GM10847 (cell line): ENCODE measurements around the gene ZG16B.

Source experiments
- POLR2A ChIP-seq: IDR thresholded peaks from 2 replicates; pipeline ENCODE4 v1.6.1; 2011; ENCODE audit not compliant: insufficient read length; ENCODE audit errors: extremely low read depth

Gene ZG16B, protein sequence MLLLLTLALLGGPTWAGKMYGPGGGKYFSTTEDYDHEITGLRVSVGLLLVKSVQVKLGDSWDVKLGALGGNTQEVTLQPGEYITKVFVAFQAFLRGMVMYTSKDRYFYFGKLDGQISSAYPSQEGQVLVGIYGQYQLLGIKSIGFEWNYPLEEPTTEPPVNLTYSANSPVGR

DNA sequence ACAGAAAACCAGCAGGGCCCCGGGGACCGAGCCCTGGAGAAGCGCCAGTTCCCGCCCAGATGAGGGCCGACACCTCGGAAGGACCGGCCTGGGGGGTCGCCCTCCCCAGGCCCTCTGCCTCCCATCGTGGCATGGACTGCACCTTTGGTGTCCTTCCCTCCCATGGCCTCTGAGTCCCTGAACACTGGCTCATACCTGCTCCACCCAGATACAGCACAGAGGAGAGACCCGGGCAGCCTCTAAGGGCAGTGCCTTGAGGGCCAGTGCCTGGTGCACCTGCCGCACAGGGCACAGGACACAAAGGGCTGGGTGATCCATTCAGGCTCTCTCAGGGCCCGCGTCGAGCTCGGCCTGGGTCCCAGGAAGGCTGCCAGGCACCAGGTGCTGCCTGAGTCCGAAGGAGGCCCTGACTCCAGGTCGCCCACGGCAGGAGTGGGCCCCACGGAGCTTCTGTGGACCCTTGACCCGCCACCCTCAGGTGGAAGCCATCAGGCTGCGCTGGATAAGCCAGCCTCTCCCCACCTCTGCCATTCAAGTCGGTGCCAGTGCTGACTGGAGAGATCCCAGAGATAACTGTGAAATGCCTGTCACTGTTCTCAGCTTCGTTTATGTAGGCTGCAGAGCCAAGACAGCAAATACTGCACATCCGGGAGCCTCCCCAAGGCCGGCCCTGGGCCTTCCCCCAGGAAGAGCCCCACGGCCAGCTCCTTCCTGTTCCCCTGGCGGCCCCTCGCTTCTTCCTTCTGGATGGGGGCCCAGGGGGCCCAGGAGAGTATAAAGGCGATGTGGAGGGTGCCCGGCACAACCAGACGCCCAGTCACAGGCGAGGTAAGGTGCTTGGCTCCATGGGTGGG lies at the start of gene ZG16B:
Gene ZG16B (plus strand): TSS at position 803 of the 854 bp plus-strand sequence. CDS start 139 bp downstream, outside the sequence.
- TF ChIP-seq POLR2A, result no peak

DNA sequence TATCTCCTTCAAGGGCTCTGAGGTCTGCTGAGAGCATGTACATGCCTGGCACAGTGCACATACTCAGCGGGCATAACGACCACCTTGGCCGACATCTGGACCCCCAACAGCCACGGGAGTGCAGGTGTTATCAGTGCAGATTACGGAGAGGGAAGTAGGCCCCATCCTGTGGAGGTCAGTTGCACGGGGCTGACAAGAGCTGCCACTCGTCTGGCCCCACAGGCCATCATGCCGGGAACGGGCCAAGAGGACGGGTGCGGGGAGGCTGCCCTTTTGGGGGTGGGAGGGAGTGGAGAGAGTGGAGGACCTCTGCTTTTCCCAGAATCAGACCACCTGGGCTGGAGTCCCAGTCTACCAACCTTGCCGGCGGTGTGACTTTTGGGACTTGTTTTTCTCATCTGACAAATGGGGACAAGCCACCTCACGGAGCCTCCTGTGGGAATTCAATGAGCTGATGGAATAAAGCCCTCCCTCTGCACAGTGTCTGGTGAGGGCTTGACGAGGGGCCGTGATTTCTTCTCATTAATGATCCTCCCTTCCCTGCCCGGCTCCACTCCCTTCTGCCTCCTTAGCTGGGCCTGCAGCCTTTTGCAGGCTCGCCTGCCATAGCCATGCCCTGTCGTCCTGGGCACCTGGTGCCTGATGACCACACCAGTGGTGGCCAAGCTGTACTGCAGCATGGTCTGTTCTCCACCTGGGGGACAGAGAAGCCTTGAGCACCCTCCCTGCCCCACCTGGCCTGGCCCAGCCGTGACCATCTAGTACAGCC lies 47.3 kb upstream of the ZG16B start:
- TF ChIP-seq POLR2A, result no peak

DNA sequence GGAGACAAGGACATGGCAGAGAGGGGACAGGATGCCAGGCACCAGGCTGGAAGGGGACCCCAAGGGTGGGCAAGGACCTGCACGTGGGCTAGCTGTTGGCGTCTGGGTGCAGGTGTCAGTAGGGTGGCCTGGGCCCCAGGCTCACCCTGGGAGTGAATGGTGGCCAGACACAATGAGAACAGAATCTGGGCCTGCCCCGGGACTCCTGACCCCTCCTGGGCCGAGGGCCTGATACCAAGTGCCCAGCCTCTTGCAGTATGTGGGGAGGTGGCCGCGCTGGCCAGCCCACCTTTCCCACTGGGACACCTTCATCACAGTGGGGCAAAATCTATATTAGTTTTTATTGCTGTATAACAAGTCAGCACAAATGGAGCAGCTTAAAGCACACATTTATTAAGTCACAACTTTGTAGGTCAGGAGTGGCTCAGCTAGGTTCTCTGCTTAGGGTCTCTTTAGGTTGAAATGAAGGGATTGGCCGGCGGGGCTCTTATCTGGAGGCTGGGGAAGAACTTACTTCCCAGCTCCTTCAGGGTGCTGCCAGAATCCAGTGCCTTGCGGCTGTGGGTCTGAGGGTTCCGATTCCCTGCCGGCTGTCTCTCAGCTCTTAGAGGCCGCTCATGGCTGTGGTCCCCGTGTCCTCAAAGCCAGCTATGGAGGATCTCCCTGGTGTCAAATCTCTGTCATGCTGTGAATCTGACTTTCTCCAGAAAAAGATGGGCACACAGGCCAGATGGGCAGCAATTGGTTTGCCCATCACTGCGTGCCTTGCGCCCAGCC lies 46.3 kb upstream of the ZG16B start:
- TF ChIP-seq POLR2A, result no peak

DNA sequence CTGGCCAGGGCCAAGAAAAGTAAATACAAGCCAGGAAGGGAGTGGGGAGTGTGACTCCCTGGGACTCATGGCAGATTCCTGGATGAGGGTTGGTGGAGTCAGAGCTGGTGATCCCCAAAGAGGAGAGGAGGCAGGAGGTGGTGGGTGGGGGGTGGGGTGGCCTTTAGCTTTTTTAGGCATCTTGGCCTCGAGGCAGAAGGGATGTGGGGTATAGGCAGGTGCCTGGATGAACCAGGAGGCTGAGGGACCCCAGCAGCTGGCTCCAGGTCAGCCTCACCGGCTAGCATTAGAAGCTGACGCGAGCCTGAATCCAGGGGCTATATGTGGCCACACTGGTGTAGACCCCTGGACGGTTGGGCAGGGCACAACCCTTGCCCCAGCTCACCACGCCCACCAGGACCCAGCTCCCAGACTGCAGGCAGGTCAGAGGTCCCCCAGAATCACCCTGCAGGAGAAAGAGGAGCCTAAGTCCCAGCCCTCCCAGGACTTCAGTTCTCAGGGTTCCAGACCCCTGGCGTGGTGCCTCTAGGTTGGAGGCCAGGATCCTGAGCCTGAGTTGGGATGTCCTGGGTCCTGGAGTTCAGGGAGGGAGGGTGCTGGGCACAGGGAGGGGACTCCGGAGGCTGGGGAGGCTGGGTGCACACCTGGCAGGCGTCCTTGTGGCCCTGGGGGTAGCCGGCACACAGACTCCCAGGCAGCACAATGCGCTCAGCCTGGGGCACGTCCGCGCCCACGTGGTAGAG lies 45.6 kb upstream of the ZG16B start:
- TF ChIP-seq POLR2A, result no peak

DNA sequence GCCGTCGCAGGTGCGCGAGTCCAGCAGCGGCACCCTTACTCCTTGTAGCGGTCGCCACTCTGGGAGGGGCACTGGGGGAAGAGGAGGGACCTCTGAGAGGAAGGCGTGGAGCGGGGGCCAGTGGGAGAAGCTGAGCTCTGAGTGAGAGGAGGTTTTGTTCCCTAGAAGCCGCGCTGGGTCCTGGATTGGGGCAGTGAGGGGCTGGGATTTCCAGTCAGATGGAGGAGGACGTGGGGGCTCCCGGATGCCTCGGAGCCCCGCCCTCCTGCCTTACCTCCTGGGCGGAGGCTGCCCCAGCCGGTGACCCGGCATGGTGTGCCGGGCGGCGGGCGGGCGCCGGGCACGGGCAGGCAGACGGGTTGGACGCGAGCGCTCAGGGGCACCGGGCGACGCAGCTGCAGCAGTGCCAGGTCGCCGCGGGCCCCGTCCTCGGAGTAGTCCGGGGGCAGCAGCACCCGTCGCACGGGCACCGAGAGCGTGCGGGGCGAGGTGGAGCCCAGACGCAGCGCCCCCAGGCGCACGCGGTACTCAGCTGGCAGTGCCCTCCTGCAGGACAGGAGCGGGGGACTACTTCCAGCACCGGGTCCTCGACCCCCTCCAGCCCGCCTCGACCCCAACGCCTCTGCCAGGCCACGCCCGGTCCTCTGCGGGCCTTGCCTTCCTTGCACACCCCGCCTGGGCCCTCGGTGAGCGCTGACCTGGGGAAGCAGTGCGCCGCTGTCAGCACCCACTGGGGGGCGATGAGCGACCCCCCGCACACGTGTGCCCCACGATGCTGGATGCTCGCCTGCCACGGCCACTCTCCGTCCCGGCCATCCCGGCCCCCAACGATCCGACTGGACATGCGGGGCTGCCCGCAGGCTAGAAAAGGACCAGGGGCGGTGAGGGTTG lies 44.8 kb upstream of the ZG16B start:
- no peak for TF ChIP-seq POLR2A

DNA sequence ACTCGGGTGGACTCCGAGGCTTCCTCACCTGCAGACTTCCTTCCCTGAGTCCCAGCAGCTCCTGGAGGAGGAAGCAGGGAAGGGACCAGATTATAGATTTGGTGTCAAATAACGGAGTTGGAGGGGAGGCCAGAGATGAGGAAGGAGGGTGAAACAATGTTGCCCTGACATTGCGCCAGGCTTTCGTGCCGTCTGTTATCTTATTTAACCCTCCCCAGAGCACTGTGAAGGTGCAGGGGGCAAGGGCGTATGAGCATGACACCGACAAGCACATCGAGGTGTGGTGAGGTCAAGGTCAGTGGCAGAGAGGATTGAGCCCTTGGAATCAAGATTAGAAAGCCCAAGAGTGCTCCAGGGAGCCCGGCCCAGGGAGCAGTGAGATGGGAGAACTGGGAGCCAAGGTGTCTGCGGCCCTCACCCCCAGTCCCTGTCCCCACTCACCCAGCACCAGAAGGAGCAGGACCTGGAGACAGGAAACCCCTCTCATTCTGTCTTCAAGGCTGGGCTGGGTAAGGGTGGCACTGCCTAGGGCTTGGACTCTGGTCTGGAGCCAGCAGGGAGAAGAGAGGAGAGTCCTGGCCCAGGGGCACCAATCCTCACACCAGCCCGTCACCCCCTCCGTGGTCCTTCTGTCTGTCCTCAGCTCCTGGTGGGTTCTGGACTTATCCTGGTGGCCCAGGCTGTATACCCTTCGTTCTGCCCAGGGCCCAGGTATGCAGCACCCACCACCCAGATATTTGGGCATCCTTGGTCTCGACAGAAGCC lies 43.9 kb upstream of the ZG16B start:
- no peak for TF ChIP-seq POLR2A

DNA sequence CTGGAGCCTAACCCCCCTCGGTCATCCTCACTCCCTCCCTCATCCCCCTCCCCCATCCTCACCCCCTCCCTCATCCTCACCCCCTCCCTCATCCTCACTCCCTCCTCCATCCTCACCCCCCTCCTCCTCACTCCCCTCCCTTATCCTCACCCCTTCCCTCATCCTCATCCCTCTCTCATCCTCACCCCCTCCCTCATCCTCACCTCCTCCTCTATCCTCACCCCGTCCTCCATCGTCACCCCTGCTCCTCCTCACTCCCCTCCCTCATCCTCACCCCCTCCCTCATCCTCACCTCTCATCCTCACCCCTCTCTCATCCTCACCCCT lies 43.3 kb upstream of the ZG16B start:
- TF ChIP-seq POLR2A, result no peak

DNA sequence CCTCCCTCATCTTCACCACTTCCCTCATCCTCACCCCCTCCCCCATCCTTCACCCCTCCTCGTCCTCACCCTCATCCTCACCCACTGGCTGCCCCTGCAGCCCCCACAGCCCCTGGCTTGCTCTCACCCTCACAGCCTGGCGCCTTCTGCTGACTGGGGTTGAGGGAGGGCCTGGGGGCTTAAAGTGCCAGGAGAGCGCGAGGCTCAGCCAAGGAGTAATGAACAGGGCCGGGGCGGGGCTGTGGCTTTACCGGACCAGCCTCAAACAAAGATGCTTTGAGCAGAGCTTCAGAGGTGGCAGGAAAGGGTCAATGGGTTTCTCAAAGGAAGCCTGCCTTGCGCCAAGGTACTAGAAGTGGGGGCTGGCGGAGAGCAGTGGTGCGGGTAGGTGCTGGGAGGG lies 42.7 kb upstream of the ZG16B start, which contains the start of gene PRSS33:
Gene PRSS33 (minus strand): TSS at position 155 of the 400 bp plus-strand sequence. CDS start 1,013 bp downstream, outside the sequence.
- TF ChIP-seq POLR2A, result no peak

DNA sequence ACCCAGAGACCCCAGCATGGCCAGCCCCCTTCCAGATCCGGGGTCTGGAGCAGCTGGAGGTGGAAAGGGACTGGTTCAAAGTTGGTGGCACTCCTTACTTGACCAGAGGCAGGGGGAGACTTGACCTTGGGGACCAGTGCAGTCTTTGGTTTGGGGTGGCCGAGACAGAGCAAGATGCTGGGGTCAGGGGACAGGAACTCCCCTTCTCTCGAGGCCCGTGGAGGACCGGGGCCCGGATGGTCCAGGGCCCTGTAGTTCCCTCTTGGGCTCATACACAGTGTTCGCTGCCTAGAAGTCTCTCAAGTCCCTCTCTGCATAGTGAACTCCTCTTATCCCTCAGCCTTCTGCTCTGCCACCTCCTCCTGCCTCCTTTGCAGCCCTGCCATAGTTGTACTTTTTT lies 42.1 kb upstream of the ZG16B start:
- no peak for TF ChIP-seq POLR2A

DNA sequence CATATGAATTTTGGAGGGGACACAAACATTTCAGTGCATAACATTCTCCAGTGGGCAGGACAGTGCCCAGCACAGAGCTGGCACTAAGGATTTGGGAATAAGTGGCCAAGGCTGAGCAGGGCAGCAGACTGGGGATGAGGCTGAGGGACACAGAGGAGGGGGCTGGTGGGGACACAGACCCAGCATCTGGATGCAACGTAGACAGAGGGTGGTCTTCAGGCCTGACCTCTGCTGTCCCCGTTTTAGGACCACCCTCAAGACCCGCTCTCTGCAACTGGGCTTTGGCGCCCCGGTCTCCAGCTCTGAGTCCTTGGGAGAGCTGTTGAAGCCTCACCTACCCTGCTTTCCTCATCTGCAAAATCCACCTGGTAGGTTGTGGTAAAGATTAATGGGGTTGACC lies 39.5 kb upstream of the ZG16B start:
- no peak for TF ChIP-seq POLR2A

DNA sequence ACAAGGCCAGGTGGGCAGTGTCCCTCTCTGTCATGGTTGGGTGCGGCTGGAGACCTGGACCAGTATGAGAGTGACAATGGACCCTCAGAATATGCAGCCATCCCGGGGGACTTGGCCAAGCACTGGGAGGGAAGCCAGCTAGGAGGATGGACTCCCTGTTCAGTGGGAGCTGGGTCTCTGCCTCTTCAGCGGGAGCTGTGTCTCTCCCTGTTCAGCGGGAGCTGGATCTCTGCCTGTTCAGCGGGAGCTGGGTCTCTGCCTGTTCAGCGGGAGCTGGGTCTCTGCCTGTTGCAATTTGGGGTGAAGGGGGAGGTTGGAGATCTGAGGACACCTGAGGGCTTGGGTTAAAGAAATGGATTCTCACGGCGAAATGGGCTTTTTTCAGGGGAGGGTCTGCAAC lies 38.9 kb upstream of the ZG16B start:
- no peak for TF ChIP-seq POLR2A

DNA sequence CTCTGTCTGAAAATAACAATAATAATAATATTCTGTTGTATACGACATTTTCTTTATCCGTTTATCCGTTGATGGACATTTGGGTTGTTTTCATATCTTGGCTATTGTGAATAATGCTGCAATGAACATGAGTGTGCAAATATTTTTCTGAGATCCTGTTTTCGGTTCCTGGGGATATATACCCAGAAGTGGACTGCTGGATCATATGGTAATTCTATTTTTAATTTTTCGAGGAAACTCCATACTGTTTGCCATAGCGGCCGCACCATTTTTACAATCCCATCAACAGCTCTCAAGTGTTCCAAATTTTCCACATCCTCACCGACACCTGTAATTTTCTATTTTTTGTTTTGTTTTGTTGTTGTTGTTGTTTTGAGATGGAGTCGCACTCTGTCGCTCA lies 37.2 kb upstream of the ZG16B start:
- TF ChIP-seq POLR2A, result no peak

DNA sequence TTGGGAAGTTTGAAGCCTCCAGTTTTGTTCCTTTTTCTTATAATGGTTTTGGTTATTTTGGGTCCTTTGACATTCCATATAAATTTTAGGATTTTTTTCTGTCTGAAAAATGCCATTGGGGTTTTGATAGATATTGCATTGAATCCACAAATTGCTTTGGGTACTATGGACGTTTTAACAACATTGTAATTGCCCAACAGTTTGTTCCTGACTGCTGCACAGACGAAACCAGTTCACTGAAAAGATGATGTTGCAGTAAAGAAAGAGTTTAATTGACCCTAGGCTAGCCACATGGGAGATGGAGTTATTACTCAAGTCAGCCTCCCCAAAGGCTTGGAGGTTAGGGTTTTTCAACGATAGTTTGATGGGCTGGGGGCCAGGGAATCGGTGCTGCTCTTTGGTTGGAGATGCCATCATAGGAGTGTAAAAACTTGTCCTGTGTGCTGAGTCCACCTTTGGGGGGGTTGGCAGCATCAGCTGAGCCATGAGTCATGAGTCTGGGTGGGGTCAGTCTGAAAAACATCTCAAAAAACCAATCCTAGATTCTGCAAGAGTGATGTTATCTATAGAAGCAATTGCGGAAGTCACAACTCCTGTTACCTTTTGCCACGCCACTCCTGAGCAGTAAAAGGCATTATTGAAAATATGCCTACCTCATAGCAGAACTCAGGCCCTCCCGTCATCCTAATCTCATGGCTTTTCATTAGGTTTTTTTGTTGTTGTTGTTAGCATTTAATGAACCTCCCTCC lies 34.5 kb upstream of the ZG16B start:
- no peak for TF ChIP-seq POLR2A
